ENCODE results near the gene UNC93A. TPM values are rescaled to one million over a fixed set of nuclear protein-coding genes. Genes with fewer than 3 reads are reported as not detected.

Gene UNC93A
- total and polyA plus RNA-seq, 9 of the 15 experiments (the other 6 are each of a cell fraction or from before 2014, with no cell fraction given): not detected

GRCh38 chr6:167295495-167296292 is 4.6 kb downstream of the UNC93A start (continued):
- TF ChIP-seq, protein P1, sequence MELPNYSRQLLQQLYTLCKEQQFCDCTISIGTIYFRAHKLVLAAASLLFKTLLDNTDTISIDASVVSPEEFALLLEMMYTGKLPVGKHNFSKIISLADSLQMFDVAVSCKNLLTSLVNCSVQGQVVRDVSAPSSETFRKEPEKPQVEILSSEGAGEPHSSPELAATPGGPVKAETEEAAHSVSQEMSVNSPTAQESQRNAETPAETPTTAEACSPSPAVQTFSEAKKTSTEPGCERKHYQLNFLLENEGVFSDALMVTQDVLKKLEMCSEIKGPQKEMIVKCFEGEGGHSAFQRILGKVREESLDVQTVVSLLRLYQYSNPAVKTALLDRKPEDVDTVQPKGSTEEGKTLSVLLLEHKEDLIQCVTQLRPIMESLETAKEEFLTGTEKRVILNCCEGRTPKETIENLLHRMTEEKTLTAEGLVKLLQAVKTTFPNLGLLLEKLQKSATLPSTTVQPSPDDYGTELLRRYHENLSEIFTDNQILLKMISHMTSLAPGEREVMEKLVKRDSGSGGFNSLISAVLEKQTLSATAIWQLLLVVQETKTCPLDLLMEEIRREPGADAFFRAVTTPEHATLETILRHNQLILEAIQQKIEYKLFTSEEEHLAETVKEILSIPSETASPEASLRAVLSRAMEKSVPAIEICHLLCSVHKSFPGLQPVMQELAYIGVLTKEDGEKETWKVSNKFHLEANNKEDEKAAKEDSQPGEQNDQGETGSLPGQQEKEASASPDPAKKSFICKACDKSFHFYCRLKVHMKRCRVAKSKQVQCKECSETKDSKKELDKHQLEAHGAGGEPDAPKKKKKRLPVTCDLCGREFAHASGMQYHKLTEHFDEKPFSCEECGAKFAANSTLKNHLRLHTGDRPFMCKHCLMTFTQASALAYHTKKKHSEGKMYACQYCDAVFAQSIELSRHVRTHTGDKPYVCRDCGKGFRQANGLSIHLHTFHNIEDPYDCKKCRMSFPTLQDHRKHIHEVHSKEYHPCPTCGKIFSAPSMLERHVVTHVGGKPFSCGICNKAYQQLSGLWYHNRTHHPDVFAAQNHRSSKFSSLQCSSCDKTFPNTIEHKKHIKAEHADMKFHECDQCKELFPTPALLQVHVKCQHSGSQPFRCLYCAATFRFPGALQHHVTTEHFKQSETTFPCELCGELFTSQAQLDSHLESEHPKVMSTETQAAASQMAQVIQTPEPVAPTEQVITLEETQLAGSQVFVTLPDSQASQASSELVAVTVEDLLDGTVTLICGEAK (IDR thresholded peaks at IDR 0.05): no peak
- TF ChIP-seq, protein P1 (CRISPR knock-in tag; IDR thresholded peaks at IDR 0.05): peak; percentile 13; the same call in 1 of the 2 replicates
- TF ChIP-seq PKNOX1 (IDR thresholded peaks at IDR 0.05): no peak
- peak; percentile 82 to 87 for TF ChIP-seq E2F6 (IDR thresholded peaks at IDR 0.05; ENCODE audit: borderline replicate concordance in 1 of 2, extremely low read depth in 1 of 2, insufficient read depth in 1 of 2, insufficient read length in 1 of 2, low read depth in 1 of 2, low read length in 1 of 2, poor library complexity in 1 of 2, severe bottlenecking in 1 of 2)
- TF ChIP-seq POLR2A (conservative IDR thresholded peaks at IDR 0.05): no peak
- no peak for TF ChIP-seq ZNF174 (CRISPR knock-in tag; IDR thresholded peaks at IDR 0.05)
- TF ChIP-seq EP400 (IDR thresholded peaks at IDR 0.05): no peak
- TF ChIP-seq, protein P2, sequence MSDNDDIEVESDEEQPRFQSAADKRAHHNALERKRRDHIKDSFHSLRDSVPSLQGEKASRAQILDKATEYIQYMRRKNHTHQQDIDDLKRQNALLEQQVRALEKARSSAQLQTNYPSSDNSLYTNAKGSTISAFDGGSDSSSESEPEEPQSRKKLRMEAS (CRISPR knock-in tag; IDR thresholded peaks at IDR 0.05): peak; percentile 76
- peak; percentile 50; the same call in 1 of the 2 replicates for TF ChIP-seq ZNF232 (CRISPR knock-in tag; IDR thresholded peaks at IDR 0.05)
- TF ChIP-seq NR3C1 (CRISPR knock-in tag; IDR thresholded peaks at IDR 0.05): 0 out of 2 replicates have a peak, but pooled peaks have one; percentile 54
- TF ChIP-seq FOXA1 (IDR thresholded peaks at IDR 0.05; ENCODE audit: borderline replicate concordance): no peak
- TF ChIP-seq ZNF347 (CRISPR knock-in tag; IDR thresholded peaks at IDR 0.05; ENCODE audit: low read depth): no peak
- TF ChIP-seq GTF2B (IDR thresholded peaks at IDR 0.05; ENCODE audit: extremely low read depth, insufficient read length): no peak
